Astrocyte (in vitro differentiated cells and primary cell): ENCODE results near the gene ANKRD28. TPM values are rescaled to one million over a fixed set of nuclear protein-coding genes. Genes with fewer than 3 reads are reported as not detected.

Experiments used
- DNase-seq: peaks from one replicate; pipeline ENCODE4 v3.0.0-alpha.2; 2010; ENCODE audit warnings: low read depth
- FAIRE-seq: peaks from 2 replicates; lab custom pipeline; 2011; peaks lifted over from hg19 to GRCh38; lab: Jason Lieb, UNC
- H2AFZ ChIP-seq: 2 replicates; pipeline ENCODE4 v1.6.0; 2012; ENCODE audit warnings: low read depth, low read length, inconsistent platforms
- H3K27ac ChIP-seq: 2 replicates; pipeline ENCODE4 v1.5.1; 2011; ENCODE audit warnings: low read depth, low read length, inconsistent platforms
- H3K27me3 ChIP-seq: 2 replicates; pipeline ENCODE4 v1.6.0; 2011; ENCODE audit warnings: low read length, inconsistent platforms; ENCODE audit not compliant: insufficient read depth
- H3K36me3 ChIP-seq: 2 replicates; pipeline ENCODE4 v1.5.1; 2011; ENCODE audit warnings: low read length, inconsistent platforms; ENCODE audit not compliant: insufficient read depth
- H3K4me1 ChIP-seq: 2 replicates; pipeline ENCODE4 v1.5.1; 2011; ENCODE audit warnings: low read length, inconsistent platforms; ENCODE audit not compliant: insufficient read depth
- H3K4me2 ChIP-seq: 2 replicates; pipeline ENCODE4 v1.6.0; 2012; ENCODE audit warnings: low read length, inconsistent platforms
- H3K4me3 ChIP-seq: 2 replicates; pipeline ENCODE4 v1.5.1; 2011; ENCODE audit warnings: low read depth, mild to moderate bottlenecking, low read length, inconsistent platforms; ENCODE audit not compliant: insufficient read depth
- H3K79me2 ChIP-seq: 2 replicates; pipeline ENCODE4 v1.6.0; 2012; ENCODE audit warnings: mild to moderate bottlenecking, low read length, inconsistent platforms; ENCODE audit not compliant: insufficient read depth
- H3K9ac ChIP-seq: 2 replicates; pipeline ENCODE4 v1.6.0; 2012; ENCODE audit warnings: mild to moderate bottlenecking, low read length, inconsistent platforms
- H3K9me3 ChIP-seq: 2 replicates; pipeline ENCODE4 v1.5.1; 2012; ENCODE audit warnings: low read depth, mild to moderate bottlenecking, low read length, inconsistent platforms; ENCODE audit not compliant: insufficient read depth
- H4K20me1 ChIP-seq: 2 replicates; pipeline ENCODE4 v1.6.0; 2012; ENCODE audit warnings: low read length, inconsistent platforms; ENCODE audit not compliant: insufficient read depth
- H3K27ac Mint-ChIP-seq: one replicate; pipeline ENCODE4 v1.8.0; 2021; ENCODE audit warnings: mild to moderate bottlenecking, mixed read lengths; ENCODE audit not compliant: unreplicated experiment
- H3K27me3 Mint-ChIP-seq: one replicate; pipeline ENCODE4 v1.8.0; 2021; ENCODE audit warnings: low read depth, mixed read lengths; ENCODE audit not compliant: unreplicated experiment
- H3K36me3 Mint-ChIP-seq: one replicate; pipeline ENCODE4 v1.8.0; 2021; ENCODE audit warnings: low read depth, mixed read lengths; ENCODE audit not compliant: unreplicated experiment
- H3K4me1 Mint-ChIP-seq: one replicate; pipeline ENCODE4 v1.8.0; 2021; ENCODE audit warnings: low read depth, mixed read lengths; ENCODE audit not compliant: unreplicated experiment
- H3K4me3 Mint-ChIP-seq: one replicate; pipeline ENCODE4 v1.8.0; 2021; ENCODE audit warnings: mild to moderate bottlenecking, moderate library complexity, mixed read lengths; ENCODE audit not compliant: unreplicated experiment
- H3K9me3 Mint-ChIP-seq: one replicate; pipeline ENCODE4 v1.8.0; 2021; ENCODE audit warnings: mild to moderate bottlenecking, mixed read lengths; ENCODE audit not compliant: unreplicated experiment
- EZH2 ChIP-seq: IDR thresholded peaks from 2 replicates; pipeline ENCODE4 v1.6.1; 2012; ENCODE audit warnings: mild to moderate bottlenecking, low read length, inconsistent platforms; ENCODE audit not compliant: insufficient read depth
- total RNA-seq: library from RNA; stranded (reverse); gene quantifications from 2 replicates; pipeline ENCODE4 v1.2.1, GENCODE V29; 2021
- TF ChIP-seq, protein P1 (sequence below): IDR thresholded peaks from 2 replicates; pipeline ENCODE4 v1.5.1; 2011; ENCODE audit warnings: low read depth, mild to moderate bottlenecking, inconsistent platforms, low read length, moderate library complexity; ENCODE audit not compliant: insufficient read depth

The ANKRD28 gene
- total RNA-seq, 1 donor from 2014 or later, result 61.3 TPM

DNA sequence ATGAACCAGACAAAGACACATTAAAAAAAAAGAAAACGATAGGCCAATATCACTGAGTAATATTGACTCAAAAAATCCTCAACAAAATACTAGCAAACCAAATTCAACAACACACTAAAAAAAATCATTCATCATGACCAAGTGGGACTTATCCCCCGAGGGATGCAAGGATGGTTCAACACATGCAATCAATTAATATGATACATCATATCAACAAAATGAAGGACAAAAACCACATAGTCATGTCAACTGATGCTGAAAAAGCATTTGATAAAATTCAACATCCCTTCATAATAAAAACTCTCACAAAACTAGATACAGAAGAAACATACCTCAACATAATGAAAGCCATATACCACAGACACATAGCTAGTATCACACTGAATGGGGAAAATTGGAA is 41.8 kb upstream of the ANKRD28 start:
- no peak overlapping the region for H3K27ac ChIP-seq
- TF ChIP-seq, protein P1, sequence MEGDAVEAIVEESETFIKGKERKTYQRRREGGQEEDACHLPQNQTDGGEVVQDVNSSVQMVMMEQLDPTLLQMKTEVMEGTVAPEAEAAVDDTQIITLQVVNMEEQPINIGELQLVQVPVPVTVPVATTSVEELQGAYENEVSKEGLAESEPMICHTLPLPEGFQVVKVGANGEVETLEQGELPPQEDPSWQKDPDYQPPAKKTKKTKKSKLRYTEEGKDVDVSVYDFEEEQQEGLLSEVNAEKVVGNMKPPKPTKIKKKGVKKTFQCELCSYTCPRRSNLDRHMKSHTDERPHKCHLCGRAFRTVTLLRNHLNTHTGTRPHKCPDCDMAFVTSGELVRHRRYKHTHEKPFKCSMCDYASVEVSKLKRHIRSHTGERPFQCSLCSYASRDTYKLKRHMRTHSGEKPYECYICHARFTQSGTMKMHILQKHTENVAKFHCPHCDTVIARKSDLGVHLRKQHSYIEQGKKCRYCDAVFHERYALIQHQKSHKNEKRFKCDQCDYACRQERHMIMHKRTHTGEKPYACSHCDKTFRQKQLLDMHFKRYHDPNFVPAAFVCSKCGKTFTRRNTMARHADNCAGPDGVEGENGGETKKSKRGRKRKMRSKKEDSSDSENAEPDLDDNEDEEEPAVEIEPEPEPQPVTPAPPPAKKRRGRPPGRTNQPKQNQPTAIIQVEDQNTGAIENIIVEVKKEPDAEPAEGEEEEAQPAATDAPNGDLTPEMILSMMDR, result no peak
- no peak for TF ChIP-seq EZH2
- no peak overlapping the region for H3K4me3 ChIP-seq
- no peaks in the 10 kb centered on the region for H3K9me3 ChIP-seq
- H3K4me1 ChIP-seq, result no peaks in the 10 kb centered on the region
- no peaks in the 10 kb centered on the region for H3K27me3 ChIP-seq
- Mint-ChIP-seq H3K4me1 (no peaks in the 10 kb centered on the region), H3K27me3 (no peaks in the 10 kb centered on the region), H3K9me3 (peaks cover 6% of the 10 kb centered on the region), H3K36me3 (peaks cover 3% of the 10 kb centered on the region), H3K27ac (no peak overlapping the region), H3K4me3 (no peak overlapping the region)
- DNase-seq (no peak), FAIRE-seq (no peak)
- no peak overlapping the region for H3K9ac ChIP-seq
- no peak overlapping the region for H2AFZ ChIP-seq
- H3K36me3 ChIP-seq, result no peaks in the 10 kb centered on the region
- peaks cover 89% of the 10 kb centered on the region for H3K79me2 ChIP-seq
- H3K4me2 ChIP-seq, result no peak overlapping the region
- H4K20me1 ChIP-seq, result peaks cover 10% of the 10 kb centered on the region

DNA sequence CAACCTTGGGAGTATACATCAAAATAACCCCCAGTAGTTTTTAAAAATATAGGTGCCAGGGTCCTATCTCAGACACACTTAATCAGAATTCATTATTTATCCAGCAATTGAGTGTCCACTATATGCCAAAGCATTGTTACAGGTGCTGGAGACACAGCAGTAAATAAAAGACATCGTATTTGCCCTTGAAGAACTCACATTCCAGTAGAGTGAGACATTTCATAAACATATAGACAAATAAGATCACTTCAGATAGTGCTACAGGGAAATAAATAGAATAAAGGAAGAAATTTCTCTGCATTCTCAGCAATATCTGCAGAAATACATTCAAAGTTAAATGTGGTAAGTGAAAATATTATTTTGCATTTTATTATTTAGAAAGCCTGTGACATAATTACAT is 34.1 kb upstream of the ANKRD28 start:
- DNase-seq (no peak), FAIRE-seq (no peak)
- Histone ChIP-seq H3K79me2 (peaks cover 61% of the 10 kb centered on the region), H3K36me3 (no peaks in the 10 kb centered on the region), H3K27me3 (no peaks in the 10 kb centered on the region), H3K27ac (no peak overlapping the region), H3K4me3 (no peak overlapping the region), H3K4me1 (no peaks in the 10 kb centered on the region), H3K4me2 (no peak overlapping the region), H3K9ac (no peak overlapping the region), H3K9me3 (no peaks in the 10 kb centered on the region), H4K20me1 (peaks cover 8% of the 10 kb centered on the region), H2AFZ (no peak overlapping the region)
- Mint-ChIP-seq H3K4me1 (no peaks in the 10 kb centered on the region), H3K4me3 (no peak overlapping the region), H3K36me3 (peaks cover 2% of the 10 kb centered on the region), H3K27ac (no peak overlapping the region), H3K9me3 (no peaks in the 10 kb centered on the region), H3K27me3 (no peaks in the 10 kb centered on the region)
- TF ChIP-seq, protein P1, result no peak
- TF ChIP-seq EZH2, result no peak

DNA sequence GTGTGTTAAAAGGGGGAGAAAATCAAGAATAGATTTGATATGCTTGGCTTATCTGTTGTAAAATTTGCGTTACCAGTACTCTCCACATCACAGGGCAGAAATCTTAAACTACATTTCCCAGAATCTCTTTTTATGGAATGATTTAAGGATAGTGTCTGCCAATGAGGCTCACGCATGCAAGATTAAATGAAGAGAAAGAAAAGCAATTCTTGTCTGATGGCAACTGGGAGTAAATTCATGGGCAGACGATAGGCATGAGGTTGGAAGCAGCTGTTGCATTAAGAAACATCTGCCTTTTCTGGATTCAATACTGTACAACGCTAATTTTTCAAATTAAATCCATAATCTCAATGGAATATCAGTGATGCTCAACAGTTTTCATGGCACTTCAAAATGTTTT is 27.2 kb upstream of the ANKRD28 start:
- Histone ChIP-seq H2AFZ (no peak overlapping the region), H3K27me3 (no peaks in the 10 kb centered on the region), H3K9ac (no peak overlapping the region), H3K4me2 (no peak overlapping the region), H3K9me3 (no peaks in the 10 kb centered on the region), H3K27ac (no peak overlapping the region), H4K20me1 (no peaks in the 10 kb centered on the region), H3K36me3 (no peaks in the 10 kb centered on the region), H3K4me3 (no peak overlapping the region), H3K4me1 (no peaks in the 10 kb centered on the region), H3K79me2 (peaks cover 57% of the 10 kb centered on the region)
- FAIRE-seq (no peak), DNase-seq (no peak)
- Mint-ChIP-seq H3K36me3 (no peaks in the 10 kb centered on the region), H3K4me1 (peaks cover 9% of the 10 kb centered on the region), H3K27ac (no peak overlapping the region), H3K9me3 (no peaks in the 10 kb centered on the region), H3K27me3 (no peaks in the 10 kb centered on the region), H3K4me3 (no peak overlapping the region)
- TF ChIP-seq, protein P1, result no peak
- TF ChIP-seq EZH2, result no peak
